ENCODE data around the gene PTTG2. TPM values are rescaled to one million over a fixed set of nuclear protein-coding genes. Genes with fewer than 3 reads are reported as not detected.
"Not testable (repeated sequence)": the region's sequence is repeated elsewhere in the genome, so short reads cannot be mapped to it uniquely, and the experiment has no call there.

PTTG2 gene
- total and polyA plus RNA-seq, 2 experiments from 2014 or later, result 1.1 TPM; not detected in 1

GRCh38 chr4:37918653-37919052 is 41.5 kb upstream of the PTTG2 start (continued):
- TF ChIP-seq ZNF114 (CRISPR knock-in tag; IDR thresholded peaks at IDR 0.05), result no peak
- no peak for TF ChIP-seq STAT1 (IDR thresholded peaks at IDR 0.05; ENCODE audit: unreplicated experiment)
- TF ChIP-seq CTCF (conservative IDR thresholded peaks at IDR 0.05; ENCODE audit: low read depth in 2 of 2), result no peak

- H3K27ac Mint-ChIP-seq, result no peak overlapping the region
- Histone ChIP-seq H3K4me2 (no peak overlapping the region), H2AFZ (no peak overlapping the region), H3K9me2 (ENCODE audit: insufficient read depth) (no peaks in the 10 kb centered on the region), H3K27me3 (ENCODE audit: insufficient read depth) (no peaks in the 10 kb centered on the region), H3K27ac (ENCODE audit: low read depth) (no peak overlapping the region), H3K79me2 (replicated peaks; ENCODE audit: insufficient read depth) (no peaks in the 10 kb centered on the region), H4K20me1 (replicated peaks; ENCODE audit: insufficient read depth) (no peaks in the 10 kb centered on the region; the same call in 1 of the 2 replicates), H3K36me3 (ENCODE audit: insufficient read depth) (no peaks in the 10 kb centered on the region), H3F3A (replicated peaks; ENCODE audit: low read depth) (no peaks in the 10 kb centered on the region), H3K4me3 (no peak overlapping the region), H3K4me1 (ENCODE audit: insufficient read depth) (peaks cover 11% of the 10 kb centered on the region; the same call in 1 of the 2 replicates)
- H3K4me1 Mint-ChIP-seq, result peaks cover 8% of the 10 kb centered on the region
- no peak for TF ChIP-seq EZH2phosphoT487 (IDR thresholded peaks at IDR 0.05; ENCODE audit: unreplicated experiment)
- TF ChIP-seq ETS1 (IDR thresholded peaks at IDR 0.05), result no peak
- TF ChIP-seq CTCF (conservative IDR thresholded peaks at IDR 0.05; ENCODE audit: low read depth in 2 of 2), result no peak
- no peak for TF ChIP-seq NANOG (IDR thresholded peaks at IDR 0.05; ENCODE audit: borderline replicate concordance)
- no peaks in the 10 kb centered on the region for H3K9me3 Mint-ChIP-seq
- H3K36me3 Mint-ChIP-seq (ENCODE audit: low read depth), result no peaks in the 10 kb centered on the region
- H3K4me3 Mint-ChIP-seq, result no peak overlapping the region
- H3K27me3 Mint-ChIP-seq (ENCODE audit: insufficient read depth, low read depth, poor library complexity), result no peaks in the 10 kb centered on the region
- DNase-seq (ENCODE audit: low spot score) (no peak), ATAC-seq (no peak)
Measured at GRCh38 chr4:37922328-37922727, 37.9 kb upstream of the PTTG2 start.

- peaks cover 11% of the 10 kb centered on the region for H3K4me1 Mint-ChIP-seq
- not testable (repeated sequence) for H3K27ac ChIP-seq (ENCODE audit: low read depth); H3K4me2 ChIP-seq; H3K4me3 ChIP-seq; H3K79me2 ChIP-seq (replicated peaks; ENCODE audit: insufficient read depth); H3K36me3 ChIP-seq (ENCODE audit: insufficient read depth); H3F3A ChIP-seq (replicated peaks; ENCODE audit: low read depth); H3K36me3 Mint-ChIP-seq (ENCODE audit: low read depth); H3K9me2 ChIP-seq (ENCODE audit: insufficient read depth); H3K4me3 Mint-ChIP-seq; H3K9me3 Mint-ChIP-seq; H3K27ac Mint-ChIP-seq; H3K27me3 ChIP-seq (ENCODE audit: insufficient read depth); ATAC-seq; H2AFZ ChIP-seq; H3K27me3 Mint-ChIP-seq (ENCODE audit: insufficient read depth, low read depth, poor library complexity); H4K20me1 ChIP-seq (replicated peaks; ENCODE audit: insufficient read depth); DNase-seq (ENCODE audit: low spot score)
- H3K4me1 ChIP-seq (ENCODE audit: insufficient read depth), result peaks cover 11% of the 10 kb centered on the region; the same call in 1 of the 2 replicates
Measured at GRCh38 chr4:37923089-37923488, 37.1 kb upstream of the PTTG2 start.
